Stimulated activated CD4-positive, alpha-beta T cell treated with anti-CD3 and anti-CD28 coated beads, TNF-alpha, amount 100 ng/mL, for 4 hours (primary cell): ENCODE results near the gene ZNF668.
A peak's percentile ranks its signal among the peaks of the same experiment; 100 is the strongest.

ENCODE experiments used
- DNase-seq, 3 experiments: peaks; one replicate each; pipeline ENCODE4 v3.0.0-alpha.2; 2020; ENCODE audit warnings: low read depth in 3 of 3

The ZNF668 gene

DNA sequence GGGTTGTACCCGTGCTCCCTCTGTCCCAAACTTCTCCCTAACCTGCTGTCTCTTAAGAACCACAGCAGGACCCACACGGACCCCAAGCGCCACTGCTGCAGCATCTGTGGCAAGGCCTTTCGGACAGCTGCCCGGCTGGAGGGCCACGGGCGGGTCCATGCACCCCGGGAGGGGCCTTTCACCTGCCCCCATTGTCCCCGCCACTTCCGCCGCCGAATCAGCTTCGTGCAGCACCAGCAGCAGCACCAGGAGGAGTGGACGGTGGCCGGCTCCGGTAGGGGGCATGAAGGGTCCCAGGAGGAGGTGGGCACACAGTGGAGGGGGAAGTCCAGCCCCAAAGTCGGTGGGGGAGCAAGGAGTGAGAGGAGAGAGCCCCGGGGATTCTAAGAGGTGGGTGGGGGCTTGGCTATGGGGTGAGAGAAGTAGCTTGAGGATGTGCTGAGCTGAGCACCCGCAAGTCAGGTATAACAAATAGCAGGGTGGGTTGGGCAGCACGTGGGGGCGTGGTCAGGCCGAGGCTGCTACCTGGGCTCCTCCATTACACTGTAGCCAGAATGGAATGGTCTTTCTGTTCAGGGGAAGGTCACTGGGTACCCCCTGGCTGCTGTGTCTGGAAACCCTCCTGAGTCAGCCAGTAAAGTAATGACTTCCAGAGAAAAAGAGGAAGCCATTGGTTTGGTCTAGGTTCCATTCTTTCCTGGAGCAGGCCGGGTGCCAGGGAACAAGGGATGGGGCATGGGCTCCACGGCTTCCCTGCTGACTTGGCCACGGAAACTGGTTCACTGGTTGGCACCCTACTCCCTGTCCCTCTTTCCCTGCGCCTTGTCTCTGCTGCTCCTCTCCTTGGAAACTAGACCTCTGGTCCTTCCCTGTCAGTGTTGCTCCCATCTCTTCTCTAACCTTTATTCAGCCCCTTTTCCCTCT, 7.7 kb upstream of the ZNF668 start:
- no peak for DNase-seq

GRCh38 chr16:31080756-31081419, 6.8 kb upstream of the ZNF668 start:
- no peak for DNase-seq

GRCh38 chr16:31080035-31080629, 6.1 kb upstream of the ZNF668 start:
- no peak for DNase-seq

DNA sequence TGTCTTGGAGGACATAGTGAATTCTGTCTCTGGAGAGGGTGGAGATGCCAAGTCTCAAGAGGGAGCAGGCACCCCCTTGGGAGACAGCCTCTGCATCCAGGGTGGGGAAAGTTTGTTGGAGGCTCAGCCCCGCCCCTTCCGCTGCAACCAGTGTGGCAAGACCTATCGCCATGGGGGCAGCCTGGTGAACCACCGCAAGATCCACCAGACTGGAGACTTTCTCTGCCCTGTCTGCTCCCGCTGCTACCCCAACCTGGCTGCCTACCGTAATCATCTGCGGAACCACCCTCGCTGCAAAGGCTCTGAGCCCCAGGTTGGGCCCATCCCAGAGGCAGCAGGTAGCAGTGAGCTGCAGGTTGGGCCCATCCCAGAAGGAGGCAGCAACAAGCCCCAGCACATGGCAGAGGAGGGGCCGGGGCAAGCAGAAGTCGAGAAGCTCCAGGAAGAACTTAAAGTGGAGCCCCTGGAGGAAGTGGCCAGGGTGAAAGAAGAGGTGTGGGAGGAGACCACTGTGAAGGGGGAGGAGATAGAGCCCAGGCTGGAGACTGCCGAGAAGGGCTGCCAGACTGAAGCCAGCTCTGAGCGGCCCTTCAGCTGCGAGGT, 5.4 kb upstream of the ZNF668 start:
- DNase-seq = no peak

GRCh38 chr16:31078597-31079341, 4.7 kb upstream of the ZNF668 start:
- no peak for DNase-seq

- DNase-seq = no peak
These were observed 3.8 kb upstream of the ZNF668 start for GRCh38 chr16:31077592-31078396.

DNA sequence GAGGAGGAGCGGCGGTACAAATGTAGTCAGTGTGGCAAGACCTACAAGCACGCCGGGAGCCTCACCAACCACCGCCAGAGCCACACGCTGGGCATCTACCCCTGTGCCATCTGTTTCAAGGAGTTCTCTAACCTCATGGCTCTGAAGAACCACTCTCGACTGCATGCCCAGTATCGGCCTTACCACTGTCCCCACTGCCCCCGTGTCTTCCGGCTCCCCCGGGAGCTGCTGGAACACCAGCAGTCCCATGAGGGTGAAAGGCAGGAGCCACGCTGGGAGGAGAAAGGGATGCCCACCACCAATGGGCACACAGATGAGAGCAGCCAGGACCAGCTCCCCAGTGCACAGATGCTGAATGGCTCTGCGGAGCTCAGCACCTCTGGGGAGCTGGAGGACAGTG, 3.0 kb upstream of the ZNF668 start:
- DNase-seq = no peak

- no peak for DNase-seq
These were observed 2.3 kb upstream of the ZNF668 start for GRCh38 chr16:31076319-31076718.

DNA sequence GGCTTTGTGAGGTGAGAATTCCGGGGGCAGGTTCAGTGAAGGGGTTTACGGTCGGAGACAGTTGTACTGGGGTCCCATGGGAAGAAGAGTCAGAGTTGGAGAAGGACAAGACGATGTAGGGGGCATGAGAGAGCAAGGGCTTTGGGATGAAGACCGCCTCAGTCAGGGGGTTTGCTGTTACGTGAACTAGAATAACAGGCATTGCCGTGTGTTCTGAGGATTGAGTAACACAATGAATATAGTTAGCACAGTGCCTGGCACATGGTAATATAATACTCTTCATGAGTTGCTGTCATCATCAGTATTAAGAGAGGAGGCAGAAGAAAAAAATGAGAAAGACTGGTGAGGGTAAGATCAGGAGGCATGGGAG, 759 bp upstream of the ZNF668 start:
- no peak for DNase-seq

- DNase-seq = peak; percentile 68 to 81 (median 72)
These were observed 684 bp downstream of the ZNF668 start for GRCh38 chr16:31073142-31073969.

GRCh38 chr16:31072540-31073141, 1.4 kb downstream of the ZNF668 start:
- no peak for DNase-seq

- DNase-seq = no peak
These were observed 2.2 kb downstream of the ZNF668 start for GRCh38 chr16:31071861-31072260.

DNA sequence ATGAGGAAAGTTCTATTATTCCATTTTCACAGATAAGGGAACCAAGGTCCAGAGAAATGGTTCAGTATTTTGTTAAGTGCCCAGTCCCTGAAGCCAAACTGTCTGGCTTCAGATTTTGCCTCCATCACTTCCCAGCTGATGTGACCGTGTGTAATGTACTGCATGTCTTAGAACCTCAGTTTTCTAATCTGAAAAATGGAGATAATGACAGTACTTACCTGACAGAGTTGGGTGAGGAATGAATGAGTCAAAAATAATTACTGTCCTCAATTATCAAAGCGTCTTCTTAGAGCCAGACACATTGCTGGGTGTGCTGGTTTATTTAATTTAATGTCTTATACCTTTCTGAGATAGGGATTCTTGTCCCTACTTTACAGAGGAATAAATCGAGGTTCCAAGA, 6.7 kb downstream of the ZNF668 start:
- DNase-seq = no peak

DNA sequence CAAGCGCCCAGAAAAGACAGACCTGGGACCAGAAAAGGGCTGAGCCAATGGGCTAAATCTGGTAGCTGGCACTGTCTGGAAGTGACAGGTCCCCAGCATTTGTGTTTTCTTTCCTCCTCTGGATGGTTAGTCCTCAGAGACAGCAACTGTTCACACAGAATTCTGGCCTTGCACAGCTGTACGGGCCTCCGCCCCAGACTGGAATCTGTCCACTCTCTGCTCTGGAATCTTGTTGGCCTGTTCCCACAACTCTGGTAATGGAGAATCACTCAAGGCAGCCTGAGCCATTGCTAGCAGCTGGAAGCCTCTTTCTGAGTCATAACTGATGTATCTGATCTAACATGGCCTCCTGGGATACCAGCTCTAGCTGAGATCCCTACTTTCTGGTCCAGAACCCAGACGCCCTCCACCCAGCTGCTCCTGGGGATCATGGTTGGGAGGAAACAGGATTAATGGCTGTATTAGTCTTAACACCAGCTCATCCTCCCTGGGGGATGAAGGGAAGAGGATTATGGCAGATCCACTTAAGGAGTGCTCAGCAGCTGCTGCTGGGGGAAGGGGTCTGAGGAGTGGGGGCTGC, 9.1 kb downstream of the ZNF668 start:
- DNase-seq = no peak

DNA sequence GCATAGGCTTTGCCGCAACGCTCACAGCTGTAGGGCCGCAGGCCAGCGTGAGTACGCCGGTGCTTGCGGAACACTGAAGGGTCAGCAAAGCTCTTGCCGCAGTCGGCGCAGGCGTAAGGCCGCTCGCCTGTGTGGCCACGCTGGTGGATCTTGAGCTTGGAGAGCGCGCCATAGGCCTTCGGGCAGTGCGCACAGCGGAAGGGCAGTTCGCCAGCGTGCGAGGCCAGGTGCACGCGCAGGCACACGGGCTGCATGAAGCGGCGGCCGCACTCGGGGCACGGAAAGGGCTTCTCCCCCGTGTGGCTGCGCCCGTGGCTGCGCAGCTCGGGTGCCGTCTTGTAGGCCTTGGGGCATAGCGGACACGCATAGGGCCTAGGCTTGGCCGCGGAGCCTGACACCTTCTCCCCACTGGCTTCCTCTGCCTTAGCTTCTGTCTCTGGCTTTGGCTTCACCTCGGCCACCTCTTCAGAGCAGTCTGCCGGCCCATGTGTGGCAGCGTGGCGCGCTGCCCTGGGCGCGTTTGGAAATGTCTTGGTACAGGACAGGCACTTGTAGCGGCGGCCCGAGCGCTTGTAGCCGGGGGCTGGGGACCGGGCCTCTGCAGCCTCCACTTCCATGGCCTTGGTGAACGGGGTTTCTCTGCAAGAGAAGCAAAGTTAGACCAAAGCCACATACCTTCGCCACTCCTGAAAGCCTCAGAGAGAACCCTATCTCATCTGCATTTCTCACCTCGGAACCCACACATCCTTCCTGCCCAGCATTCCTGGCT, 10.0 kb downstream of the ZNF668 start:
- no peak for DNase-seq

DNA sequence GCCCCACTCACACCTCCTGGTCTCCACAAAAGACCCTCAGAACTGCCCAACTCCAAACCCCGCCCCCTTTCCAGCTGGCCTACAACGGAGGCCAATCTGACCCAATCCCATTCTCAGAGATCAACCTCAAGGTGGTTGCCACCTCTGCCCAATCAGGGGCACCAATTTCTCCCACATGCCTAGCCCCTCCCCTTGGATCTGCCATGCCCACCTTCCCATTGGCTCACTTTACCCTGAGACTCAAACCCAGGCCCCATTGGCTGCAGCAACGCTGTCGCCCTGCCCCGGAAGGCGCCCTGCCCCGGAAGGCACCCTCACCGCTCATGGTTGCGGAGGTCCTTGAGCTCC, 10.6 kb downstream of the ZNF668 start:
- no peak for DNase-seq

GRCh38 chr16:31061813-31062440, 12.1 kb downstream of the ZNF668 start:
- no peak for DNase-seq
